Tongue (tissue), 2 donors: Measurements from ENCODE around the gene ACAD9. TPM values are rescaled to one million over a fixed set of nuclear protein-coding genes. Genes with fewer than 3 reads are reported as not detected.
"Not testable (repeated sequence)": the region's sequence is repeated elsewhere in the genome, so short reads cannot be mapped to it uniquely, and the experiment has no call there.

Experiments used
- DNase-seq: peaks from one replicate; pipeline ENCODE4 v3.0.0-alpha.2; 2015
- total RNA-seq: library from RNA; depleted of rRNA; stranded (reverse); fragments of >200 nt; gene quantifications from one replicate; pipeline ENCODE4 v1.2.3, GENCODE V29; 2014

Gene ACAD9
- total RNA-seq, 1 donor from 2014 or later: 36.7 TPM

DNA sequence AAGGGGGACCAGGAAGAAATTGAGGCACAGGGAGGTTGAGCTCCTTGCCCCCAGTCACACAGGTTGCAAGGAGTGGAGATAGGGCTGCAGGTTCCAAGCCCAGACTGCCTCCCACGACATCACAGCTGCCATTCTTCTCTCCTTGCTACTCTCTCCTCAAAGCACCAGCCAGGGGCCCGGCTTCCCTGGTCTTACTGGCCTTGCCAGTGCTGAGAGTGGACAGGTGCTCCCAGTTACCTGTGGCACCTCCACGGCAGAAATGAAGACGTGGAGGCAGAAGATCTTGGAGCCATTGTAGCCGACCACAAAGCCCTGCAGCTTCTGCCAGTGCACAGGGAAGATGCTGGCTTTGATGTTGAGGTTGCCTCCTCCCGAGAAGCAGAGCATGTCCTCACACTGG lies 17.9 kb upstream of the ACAD9 start:
- DNase-seq: no peak

DNA sequence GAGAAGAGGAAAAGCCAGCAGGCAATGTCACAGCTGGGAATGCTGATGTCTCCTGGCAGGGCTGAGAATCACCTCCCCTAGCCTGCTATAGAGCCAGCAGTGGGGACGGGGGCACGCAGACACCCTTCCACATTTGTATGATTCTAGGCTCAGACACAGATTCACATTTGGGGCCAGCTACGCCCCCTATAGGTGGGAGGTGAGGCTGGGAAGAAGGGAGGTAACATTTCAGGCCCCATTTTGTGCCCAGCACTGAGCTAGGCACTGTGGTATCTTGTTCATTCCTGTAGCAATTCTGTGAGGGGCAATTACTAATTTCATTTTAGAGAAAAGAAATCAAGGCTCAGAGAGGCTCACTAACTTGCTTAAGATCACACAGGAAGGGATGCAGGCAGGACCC lies 15.9 kb upstream of the ACAD9 start:
- no peak for DNase-seq

DNA sequence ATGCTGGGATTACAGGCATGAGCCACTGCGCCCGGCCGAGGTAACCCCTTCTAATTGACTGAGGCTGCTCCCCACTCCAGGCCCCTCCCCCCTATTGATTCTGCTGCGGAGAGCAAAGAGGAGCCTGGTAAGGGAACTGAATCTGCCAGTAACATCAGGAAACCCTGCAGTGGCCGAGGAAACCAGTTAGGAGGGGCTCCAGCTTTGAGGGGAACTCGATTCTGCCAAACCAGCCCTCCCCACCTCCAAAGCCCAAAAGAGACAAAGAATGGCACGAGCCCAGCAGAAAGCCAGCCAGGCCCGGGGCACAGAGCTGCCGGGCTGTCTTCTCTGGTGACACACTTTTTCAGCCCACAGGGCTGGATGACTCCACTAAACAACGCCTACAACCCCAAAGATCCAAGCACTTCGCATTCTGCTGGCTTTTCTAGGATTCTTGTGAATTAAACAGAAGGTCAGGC lies 15.0 kb upstream of the ACAD9 start:
- peak; percentile 53 for DNase-seq

DNA sequence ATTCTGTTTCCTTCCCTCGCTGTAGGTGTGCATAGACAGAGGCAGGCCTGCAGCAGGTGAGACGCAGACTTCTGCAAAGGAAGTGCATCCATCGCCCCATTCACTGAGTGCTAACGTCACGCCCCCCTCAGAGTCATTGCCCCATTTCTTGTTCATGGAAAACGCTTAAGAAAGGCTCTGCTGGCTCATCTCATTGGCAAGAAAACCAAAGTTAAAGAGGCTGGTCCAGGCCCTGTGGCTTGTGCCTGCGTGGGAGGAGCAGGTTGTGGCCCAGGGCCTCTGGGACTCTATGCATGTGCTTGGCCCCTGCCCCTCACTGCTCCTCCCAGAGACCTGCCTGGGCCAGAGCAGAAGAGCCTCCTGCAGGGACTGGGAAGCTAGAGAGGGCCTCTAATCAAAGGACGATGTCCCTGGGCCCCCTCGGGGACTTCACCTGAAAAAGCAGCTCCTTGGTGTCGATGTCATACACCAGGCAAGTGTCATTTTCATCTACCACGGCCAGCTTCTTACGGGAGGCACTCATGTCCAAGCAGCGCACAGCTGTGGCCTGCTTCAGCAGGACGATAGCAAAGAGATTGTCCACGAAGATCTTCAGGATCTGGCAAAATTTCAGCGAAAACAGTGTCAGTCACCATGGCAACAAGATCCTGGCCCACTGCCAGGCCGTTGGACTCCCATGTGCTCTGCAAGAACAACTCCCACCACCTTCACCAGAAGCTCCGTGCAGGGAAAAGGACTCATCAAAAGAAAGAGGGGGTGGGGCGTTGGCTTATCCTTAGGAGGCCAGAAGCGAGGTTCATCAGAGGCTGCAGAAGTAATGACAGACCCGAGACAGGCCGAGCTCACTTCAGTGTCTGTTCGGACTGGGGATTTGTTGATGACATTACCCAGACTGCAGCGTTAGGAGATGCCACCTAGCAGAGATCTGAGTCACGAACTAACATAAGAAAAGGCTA lies 14.3 kb upstream of the ACAD9 start:
- peak; percentile 62 for DNase-seq

DNA sequence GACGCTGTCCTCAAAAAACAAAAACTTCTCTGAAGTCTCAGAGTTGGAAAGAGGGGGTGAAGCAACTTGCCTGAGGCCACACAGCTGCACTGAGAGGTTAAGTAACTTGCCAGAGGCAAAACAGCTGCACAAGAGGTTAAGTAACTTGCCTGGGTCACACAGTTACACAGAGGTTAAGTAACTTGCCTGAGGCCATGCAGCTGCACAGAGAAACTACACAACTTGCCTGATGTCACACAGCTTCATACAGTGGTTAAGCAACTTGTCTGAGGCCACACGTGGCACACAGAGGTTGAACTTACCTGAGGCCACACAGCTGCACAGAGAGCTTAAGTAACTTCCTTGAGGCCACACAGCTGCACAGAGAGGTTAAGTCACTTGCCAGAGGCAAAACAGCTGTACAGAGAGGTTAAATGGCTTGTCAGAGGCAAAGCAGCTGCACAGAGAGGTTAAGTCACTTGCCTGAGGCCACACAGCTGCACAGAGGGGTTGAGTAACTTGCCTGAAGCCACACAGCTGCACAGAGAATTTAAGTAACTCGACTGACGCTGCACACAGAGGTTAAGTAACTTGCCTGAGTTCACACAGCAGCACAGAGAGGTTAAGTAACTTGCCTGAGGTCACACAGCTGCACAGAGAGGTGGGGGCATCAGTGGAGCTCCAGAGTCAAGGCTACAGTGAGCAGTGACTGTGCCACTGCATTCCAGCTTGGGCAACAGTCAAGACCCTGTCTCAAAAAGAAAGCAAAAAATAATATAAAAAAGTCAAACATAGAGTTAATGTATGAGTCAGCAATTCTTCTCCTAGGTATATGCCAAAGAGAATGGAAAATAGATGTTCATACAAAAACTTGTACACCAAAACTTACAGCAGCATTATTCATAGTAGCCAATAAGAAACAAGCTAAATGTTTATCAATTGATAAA lies 12.0 kb upstream of the ACAD9 start:
- no peak for DNase-seq

DNA sequence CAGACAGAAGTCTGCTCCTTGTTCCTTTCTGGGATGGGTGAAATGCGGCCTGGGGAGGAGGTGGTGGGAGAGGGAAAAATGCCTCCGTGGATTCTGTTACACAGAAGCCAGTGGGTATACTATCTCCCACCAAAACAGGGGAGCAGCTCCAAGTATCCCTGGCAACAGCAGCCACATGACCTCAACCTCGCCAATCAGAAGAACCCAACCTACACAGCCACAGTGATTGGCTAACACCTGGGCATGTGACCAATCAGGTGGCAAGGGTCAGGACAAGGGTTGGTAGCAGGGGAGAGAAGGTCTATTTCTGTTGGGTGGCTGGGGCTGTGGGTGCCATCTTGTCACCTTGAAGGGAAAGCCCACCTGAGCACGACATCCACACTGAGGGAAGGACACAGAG lies 9.1 kb upstream of the ACAD9 start:
- DNase-seq: no peak

DNA sequence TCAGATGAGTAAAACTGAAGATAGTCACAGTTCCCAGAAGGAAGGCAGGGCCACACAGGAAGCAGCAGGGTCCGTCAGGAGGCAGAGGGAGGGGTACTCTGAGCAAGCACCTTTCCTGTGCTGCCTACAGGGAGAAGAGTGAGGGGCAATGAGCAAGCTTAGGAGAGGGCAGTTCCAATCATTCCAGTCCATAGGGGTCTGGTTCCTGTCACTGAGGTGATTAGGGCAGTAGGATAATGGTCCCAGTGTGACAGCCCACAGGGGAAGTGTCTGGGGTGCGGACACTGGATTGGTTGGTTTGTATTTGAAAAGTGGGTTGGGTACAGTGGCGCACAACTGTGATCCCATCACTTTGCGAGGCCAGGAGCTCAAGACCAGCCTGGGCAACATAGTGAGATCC lies 7.1 kb upstream of the ACAD9 start:
- no peak for DNase-seq

DNA sequence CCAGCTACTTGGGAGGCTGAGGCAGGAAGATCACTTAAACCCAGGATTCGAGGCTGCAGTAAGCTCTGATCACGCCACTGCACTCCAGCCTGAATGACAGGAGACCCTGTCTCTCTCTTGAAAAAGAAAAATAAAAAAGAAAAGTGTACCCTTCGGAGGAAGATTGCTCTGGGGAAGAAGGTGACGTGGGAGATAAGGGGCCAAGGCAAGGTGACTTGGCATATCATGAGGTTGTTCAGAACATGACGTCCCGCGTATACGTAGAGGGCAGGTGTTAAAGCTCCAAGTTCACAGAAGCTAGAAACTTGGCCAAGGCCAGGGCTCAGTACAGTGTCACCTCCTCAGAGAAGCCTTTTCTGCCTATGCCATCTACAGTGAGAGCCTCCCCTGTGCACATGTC lies 6.7 kb upstream of the ACAD9 start:
- DNase-seq: no peak

DNA sequence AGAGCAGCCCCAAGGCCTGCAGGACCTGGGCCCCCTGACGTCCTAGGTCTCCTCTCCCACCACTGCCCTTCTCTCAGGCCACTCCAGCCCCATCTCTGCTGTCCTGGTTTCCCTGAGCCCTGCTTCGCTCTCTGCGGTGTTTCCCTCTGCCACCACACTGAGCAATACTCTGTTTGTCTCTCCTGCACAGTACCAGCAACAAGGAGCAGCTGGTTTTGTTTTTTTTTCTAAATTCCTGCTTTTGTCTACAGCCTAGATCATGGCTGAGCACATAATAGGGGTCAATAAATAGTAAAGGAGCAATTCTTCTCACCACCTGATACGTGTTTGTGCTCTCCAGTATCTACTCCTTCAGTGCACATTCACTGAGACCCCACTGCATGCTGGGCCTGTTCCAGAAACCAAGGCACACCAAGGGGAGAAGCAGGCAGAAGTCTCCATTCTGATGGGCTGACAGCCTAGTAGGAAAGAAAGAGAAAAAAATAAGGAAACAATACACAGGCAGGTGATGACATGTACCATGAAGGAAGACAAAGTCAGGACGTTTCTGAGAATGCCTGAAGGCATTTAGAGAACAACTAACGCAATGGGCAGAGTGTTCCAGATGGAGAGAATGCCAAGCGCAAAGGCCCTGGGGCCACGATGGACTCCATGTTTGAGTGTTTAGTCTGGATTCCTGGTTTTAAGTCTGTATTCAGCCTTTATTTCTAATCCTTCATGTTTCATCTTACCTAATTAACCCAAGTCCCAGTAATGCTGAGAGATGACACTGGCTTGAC lies 6.0 kb upstream of the ACAD9 start:
- DNase-seq: no peak

DNA sequence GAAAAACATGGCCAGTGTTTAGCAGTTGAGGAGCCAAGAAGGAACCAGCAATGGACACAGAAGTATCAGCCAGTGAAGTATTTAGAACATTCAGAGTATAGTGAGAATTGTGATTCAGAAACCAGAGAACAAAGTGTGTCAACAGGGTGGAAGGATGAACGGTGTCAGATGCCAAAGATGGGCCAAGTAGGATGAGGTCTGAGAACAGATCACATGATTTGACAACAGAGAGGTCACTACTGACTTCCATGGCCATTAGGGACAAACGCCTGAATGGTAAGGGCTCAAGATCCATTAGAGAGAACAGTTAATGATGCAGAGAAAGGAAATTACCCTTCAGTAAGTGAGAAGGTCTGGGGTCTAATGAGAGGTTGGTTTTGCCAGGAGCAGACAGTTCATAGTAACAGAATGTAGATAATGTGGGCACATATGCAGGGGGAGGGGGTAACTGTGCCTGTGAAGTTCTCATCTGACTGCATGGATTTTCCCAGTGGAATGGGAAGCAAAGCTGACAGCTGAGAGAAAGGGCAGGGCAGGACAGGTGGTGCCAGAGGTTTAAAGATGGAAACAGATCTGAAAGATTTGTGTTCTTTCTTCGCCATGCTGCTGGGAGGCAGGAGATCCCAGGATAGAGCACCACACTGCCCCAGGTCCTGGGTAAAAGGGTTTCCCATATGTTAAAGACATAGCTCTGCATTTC lies 4.8 kb upstream of the ACAD9 start:
- peak; percentile 44 for DNase-seq

DNA sequence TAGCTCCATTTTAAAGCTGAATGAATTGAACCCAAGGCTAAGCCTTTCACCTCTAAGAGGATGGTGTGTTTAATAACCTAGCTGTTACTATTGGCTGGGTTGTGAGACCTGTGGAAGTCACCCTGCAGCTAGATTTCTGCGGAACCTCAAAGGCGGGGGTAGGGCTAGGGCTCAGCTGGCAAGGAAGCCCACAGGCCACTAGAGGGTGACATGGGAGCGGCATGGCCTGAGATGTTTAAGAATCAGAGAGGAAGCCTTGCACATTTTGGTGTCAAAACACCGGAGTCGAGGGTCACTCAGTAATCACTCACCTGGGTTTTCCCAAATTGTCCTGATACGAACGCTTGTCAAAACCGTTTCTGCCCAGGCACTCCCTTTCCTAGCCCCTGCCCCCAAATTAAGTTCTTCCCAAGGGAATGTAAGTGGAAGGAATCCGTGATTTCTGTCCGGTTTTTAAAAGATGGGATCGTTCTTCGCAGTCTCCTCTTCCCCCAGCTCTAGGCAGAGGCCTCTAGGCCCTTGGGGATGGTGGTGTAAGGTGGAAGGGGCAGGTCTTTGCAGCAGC lies 3.8 kb upstream of the ACAD9 start:
- DNase-seq: peak; percentile 26

DNA sequence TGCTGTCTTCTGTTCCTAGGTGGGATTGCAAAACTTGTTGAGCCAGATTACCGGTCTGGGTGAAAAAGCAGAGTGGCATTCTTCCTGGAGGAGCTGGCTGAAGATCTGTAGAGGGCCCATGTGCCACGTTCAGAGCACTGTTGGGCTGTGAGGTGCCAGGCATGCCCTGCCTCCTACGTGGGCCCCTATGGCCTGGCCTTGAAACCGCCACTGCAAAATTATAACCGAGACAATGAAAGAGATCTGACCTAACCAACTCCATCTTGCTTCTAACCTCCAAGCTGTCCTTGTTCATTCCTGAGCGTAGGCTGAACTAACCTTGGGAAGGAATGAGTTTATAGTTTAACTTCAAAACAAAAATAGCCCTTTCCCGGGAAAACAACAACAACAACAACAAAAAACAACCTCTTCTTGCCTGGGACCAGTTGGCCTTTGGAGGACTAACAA lies 1.4 kb upstream of the ACAD9 start:
- DNase-seq: no peak

DNA sequence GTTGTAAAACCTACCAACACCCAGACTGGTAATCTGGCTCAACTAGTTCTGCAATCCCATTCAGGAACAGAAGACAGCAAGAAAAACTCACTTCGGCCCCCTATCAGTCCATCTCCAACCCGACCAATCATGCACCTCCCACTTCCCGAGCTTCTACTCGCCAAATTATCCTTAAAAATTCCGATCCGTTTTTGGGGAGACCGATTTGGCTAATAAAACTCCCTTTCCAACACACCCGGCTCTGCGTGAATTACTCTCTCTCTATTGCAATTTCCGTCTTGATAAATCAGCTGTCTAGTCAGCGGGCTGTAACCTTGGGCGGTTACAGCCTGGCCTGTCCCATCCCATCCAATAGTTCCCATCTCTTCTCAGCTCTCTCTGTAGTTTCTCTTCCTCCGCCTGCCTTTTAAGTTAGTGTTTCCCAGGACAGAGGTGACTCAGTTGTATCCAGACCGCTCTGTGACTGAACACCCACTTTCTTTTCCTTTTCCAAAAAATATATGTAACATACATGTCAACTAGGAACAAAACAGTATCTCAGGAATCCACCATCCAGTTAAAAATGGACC lies 780 bp upstream of the ACAD9 start:
- peak; percentile 59 for DNase-seq

DNA sequence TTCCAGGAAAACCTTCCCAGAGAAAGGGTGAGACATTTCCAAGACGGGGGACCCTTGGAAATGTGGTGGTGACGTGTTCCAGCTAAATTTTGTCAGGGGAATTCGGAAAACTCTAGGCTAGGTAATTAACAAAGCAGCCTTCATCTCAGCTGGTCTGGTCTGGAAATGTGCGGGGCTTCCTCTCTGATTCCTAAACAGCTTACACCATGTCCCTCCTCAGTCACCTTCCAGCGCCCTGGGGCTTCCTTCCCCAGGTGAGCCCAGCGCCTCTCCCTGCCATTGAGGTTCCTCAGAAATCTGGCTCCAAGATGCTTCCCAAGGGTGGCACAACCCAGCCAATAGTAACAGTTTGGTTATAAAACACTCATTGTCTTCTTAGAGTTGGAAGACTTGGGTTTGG lies 571 bp downstream of the ACAD9 start:
- no peak for DNase-seq

DNA sequence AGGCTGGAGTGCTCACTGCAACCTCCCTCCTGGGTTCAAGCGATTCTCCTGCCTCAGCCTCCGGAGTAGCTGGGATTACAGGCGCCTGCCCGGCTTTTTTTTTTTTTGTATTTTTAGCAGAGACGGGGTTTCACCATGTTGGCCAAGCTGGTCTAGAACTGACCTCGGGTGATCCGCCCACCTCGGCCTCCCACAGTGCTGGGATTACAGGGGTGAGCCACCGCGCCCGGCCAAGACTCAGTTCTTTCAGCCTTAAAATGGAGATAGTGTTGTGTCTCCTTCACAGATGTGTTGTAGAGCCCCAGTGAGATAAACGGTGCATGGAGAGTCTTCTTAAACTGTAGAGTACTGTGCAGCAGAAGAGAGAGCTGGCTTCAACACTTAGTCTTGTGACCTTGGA lies 1.0 kb downstream of the ACAD9 start:
- DNase-seq: not testable (repeated sequence)

DNA sequence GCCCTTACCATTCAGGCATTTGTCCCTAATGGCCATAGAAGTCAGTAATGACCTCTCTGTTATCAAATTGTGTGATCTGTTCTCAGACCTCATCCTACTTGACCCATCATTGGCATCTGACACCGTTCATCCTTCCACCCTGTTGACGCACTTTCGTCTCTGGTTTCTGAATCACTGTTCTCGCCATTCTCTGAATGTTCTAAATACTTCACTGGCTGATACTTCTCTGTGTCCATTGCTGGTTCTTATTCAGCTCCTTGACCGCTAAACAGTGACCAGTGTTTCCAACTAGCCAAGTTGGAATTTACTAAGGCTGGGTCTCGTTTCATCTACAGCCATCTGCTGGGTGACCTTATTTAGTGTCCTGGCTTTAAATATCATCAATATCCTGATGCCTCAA lies 2.2 kb downstream of the ACAD9 start:
- DNase-seq: no peak

DNA sequence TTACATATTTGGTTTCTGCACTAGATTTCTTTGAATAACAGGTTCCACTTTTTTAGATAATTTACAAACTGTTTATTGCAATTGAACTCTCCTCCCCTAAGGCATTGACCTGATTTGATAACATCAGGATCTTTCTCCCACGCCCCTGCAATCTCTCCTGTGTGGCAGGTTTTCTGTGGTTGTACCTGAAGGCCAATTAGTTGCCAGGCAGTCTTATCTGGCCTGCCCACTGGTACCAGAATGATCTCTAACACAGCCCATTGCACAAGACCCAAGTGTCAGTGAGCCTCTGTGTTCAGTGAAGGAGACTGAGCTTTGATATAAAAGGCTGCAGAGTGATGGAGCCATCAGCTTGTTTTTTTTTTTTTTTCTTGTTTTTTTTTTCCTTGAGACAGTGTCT lies 3.3 kb downstream of the ACAD9 start:
- no peak for DNase-seq

DNA sequence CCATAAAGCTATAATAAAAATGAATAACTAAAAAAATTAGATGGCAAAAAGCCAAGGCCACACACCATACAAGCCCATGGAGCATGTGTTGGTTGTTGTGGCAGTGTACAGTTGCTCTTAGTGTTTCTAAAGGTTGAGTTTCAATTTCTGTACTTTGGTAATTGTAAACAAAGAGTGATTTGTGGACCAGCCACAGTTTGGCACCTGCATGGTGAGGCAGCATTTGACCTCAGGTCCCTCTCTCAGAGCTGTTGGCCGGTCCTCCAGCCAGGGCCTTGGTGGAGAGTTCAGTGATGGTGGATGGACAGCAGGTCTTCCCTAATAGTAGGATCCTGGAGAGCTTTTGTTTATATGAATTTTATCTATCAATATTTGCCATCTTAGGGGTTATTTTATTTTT lies 5.6 kb downstream of the ACAD9 start:
- DNase-seq: no peak

DNA sequence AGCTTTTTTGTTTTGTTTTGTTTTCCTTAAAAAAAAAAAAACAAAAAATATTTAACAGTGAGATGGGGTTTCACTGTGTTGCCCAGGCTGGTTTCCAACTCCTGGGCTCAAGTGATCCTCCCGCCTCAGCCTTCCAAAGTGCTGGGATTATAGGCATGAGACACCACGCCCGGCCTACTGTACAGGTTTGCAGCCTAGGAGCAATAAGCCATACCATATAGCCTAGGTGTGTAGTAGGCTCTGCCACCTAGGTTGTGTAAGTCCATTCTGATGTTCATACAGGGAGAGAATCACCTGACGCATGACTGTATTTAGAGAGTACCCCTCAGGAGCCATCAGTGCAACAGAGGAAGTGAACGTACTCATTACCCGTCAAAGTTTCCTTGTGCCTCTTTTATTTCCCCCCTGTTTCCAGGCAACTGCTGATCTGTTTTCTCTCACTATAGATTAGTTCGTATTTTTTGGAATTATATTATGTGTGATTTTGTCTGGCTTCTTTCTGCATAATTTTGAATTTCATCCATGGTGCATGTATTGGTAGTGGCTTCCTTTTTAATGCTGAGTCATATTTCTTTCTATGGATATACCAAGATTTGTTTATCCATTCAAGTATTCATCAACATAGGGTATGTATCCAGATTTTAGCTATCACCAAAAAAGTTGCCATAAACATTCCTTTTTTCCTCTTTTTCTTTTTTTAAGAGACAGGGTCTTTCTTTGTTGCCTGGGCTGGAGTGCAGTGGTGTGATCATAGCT lies 9.9 kb downstream of the ACAD9 start:
- no peak for DNase-seq
